NCI-H526 treated with DMSO at 0.1 percent for 48 hours (cell line): ENCODE data around the gene FBH1.
"Not testable (repeated sequence)": the region's sequence is repeated elsewhere in the genome, so short reads cannot be mapped to it uniquely, and the experiment has no call there.

Experiments
- DNase-seq: peaks from one replicate; lab custom pipeline; 2025; lab: John Stamatoyannopoulos, UW

FBH1 gene

GRCh38 chr10:5876181-5876768 lies 13.8 kb upstream of the FBH1 start:
- DNase-seq = no peak

DNA sequence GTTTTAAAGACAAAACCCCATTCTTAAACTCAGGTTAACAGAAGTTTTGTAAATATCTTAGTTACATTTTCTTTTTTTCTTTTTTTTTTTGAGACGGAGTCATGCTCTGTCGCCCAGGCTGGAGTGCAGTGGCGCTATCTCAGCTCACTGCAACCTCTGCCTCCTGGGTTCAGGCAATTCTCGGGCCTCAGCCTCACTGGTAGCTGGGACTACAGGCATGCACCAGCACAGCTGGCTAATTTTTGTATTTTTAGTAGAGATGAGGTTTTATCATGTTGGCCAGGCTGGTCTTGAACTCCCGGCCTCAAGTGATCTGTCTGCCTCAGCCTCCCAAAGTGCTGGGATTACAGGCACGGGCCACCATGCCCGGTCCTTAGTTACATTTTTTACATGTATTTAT lies 13.0 kb upstream of the FBH1 start:
- DNase-seq = not testable (repeated sequence)

DNA sequence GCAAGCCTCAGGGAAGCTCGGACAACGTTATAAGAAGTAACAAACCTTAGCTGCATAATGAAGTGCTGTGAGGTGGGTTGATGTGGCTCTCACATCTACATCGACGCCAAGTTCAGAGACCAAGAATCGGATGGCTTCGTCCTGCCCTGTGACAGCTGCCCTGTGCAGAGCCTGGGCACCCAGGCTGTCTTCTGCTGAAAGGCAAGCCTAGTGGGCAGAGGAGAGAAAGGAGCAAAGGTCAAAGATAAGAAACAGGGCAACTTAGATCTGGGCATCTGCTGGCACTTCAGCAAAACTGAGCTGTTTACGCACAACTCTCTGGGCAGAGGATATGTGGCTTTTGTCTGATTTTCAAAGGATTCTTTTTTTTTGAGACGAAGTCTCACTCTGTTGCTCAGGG lies 7.1 kb upstream of the FBH1 start:
- DNase-seq = no peak

DNA sequence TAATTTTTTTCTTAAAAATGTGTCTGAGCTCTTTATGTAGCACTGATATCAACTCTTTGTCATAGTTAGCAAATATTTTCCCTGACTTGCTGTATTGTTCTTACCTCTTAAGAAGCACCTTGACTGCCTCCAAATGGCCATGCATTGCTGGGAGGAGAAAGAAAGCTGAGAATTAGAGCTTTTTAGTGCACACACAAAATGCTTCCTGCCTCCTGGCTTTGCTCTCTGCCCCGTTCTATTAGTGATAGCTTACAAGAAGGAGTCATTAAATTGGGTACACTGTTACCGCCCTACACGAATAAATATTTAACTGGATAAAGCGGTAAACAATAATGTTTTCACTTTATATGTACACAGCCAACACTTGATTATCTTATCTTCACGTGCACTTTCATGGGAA lies 4.4 kb upstream of the FBH1 start:
- no peak for DNase-seq

DNA sequence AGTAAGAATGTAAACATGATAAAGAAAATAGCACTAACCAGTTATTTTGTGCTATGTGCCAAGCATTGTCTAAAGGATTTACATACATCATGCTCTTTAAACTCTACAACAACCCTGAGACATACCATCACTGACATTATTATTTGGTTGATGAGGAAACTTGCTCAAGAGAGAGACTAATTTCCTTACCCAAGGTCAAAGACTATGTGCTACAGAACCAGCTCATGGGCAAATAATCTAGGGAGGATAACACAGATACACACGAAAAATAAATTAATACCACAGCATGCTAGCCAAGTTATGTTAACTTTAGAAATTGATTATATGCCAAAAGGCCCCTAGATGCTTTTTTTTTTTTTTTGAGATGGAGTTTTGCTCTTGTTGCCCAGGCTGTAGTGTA lies 3.0 kb upstream of the FBH1 start:
- no peak for DNase-seq

DNA sequence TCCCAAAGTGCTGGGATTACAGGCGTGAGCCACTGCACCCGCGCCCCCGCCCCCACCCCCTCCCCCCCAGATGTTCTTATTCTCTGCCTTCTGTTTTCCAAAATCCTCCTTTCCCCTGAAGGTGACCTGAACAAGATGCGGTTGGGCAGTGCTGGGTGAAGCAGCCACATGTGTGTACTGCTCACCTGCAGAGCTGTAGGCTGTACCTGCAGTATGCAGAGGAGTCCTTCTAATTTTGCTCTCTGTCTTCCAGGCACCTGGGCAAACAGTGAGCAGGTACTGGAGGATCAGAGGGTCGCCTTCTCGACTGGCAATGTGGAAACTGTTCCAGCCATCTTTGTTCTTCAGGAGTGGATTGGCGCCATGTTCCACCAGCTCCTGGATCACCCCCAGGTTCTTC lies 2.4 kb upstream of the FBH1 start:
- no peak for DNase-seq

GRCh38 chr10:5888351-5888750 lies 1.7 kb upstream of the FBH1 start:
- peak; percentile 1 for DNase-seq

GRCh38 chr10:5888843-5889623 lies 1.0 kb upstream of the FBH1 start:
- DNase-seq = peak; percentile 0

GRCh38 chr10:5890452-5890915 lies 441 bp downstream of the FBH1 start:
- DNase-seq = no peak

DNA sequence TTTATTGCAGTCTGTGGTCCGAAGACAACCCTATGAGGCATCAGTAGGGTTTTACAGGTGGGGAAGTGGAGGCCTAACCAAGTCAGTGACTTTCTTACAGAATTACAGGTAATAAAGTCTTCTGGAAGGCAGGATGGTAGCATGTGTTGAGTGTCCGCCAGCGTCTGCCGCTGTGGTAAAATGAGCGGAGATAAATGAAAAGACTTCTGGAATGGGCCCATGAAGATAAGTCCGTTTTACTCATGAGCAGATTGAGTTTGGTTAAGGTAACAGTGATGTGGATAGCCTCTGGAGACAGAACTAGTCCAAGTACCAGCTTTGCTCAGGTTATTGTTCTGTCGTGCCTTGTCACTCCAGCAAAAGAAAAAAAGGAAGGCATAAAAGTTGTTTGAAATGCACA lies 966 bp downstream of the FBH1 start:
- no peak for DNase-seq

DNA sequence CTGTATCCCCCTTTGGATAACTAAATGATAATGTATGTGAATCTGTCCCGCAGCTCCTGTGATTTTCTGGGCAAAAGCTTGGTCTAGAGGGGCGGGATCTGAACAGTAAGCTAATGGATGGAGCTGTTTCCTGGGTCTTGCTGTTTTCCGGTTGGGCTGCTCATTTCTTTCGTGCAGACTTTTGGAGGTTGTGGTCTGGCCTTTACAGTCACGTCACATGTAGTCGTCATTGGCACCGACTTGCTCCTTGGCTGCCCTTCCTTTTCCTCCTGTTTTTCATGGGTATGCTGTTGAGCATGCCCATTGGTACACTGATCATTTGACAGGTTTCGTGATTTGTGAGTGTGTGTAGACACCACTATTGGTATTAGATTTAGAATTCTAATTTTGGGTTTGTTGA lies 2.0 kb downstream of the FBH1 start:
- DNase-seq = no peak

DNA sequence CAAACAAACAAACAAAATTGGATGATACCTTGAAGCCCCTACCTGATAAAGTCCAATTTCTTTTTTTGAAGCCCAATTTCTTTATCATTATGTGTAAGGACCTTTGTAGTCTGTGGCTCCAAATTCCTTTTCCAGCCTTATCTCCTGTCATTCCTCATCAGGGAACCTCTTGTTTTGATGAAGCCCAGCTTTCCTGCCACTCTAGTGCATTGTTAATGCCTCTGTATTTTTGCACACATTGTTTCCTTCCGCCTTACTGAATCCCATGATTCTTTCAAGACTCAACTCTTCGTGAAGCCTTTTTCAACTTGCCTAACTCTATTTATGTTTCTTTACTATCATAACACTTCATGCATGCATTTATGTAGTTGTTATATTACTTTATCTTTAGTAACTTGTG lies 3.3 kb downstream of the FBH1 start:
- DNase-seq = no peak

DNA sequence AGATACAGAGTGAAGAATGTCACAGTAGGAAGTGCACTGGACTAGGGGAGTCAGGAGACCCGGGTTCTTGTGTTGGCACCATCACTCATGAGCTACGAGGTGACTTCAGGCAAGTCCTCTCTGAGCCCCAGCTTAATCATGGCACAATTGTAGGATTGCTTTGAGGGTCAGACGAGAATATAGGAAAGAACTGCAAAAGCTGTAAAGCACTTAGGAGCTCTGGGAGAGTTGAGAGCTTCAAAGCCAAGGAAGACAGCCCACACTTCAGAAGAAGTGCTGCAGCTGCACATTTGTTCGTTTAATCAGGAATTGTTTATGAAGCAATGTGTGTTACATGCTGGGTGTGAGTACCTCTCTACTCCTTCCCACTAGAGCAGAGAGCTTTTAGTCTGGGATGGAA lies 4.4 kb downstream of the FBH1 start:
- no peak for DNase-seq

DNA sequence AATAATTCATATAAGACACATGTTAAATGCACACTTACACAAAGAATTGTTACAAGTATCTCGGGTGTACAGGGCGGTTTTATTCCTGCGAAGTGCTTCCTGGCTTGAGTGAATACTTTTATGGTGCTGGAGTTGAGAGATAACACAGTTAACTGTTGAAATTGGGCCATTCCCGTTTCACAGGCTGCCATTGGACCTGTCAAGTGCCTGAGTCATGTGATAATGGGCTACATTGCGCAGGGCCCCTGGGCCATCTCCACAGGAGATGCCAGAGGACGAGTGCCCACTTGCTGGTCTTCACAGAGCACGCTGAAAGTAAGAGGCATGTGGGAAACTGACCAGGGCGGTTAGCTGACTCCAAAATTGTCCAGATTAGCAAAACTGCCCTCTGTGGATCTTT lies 4.8 kb downstream of the FBH1 start:
- no peak for DNase-seq

DNA sequence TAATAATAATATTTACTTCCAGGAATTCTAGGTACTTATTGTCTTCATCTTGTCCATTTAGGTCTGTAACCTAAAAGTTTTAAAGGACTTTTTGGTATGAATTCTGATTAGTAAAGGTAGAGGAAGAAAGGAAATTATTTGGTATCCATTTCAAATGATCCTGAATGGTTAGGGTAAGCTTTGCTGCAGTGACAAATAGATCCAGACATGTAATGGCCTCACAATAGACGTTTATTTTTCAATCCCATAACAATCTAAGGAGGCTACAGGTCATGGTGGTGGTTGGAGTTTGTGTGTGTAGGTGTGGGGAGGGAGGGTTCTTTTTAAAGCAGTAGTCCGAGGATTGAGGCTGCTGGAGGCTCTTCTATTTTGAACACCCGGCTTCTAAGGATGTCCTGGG lies 5.3 kb downstream of the FBH1 start:
- no peak for DNase-seq

- no peak for DNase-seq
These were observed 5.8 kb downstream of the FBH1 start for GRCh38 chr10:5895804-5896203.

- no peak for DNase-seq
These were observed 6.4 kb downstream of the FBH1 start for GRCh38 chr10:5896208-5897052.

DNA sequence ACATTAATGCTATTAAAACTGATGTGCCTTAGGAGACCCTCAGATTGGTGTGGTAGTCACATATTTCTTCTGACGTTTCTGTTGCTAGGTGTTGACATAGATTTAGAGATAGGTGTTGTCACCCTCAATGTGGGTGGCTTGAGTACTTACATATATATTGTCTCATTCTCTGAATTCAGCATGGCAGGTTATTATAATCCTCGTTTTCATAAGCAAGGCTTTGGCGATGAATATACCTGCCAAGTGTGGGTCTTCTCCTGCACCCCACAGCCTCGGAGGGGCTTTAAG lies 7.0 kb downstream of the FBH1 start:
- DNase-seq = no peak

GRCh38 chr10:5897504-5897903 lies 7.5 kb downstream of the FBH1 start:
- no peak for DNase-seq

DNA sequence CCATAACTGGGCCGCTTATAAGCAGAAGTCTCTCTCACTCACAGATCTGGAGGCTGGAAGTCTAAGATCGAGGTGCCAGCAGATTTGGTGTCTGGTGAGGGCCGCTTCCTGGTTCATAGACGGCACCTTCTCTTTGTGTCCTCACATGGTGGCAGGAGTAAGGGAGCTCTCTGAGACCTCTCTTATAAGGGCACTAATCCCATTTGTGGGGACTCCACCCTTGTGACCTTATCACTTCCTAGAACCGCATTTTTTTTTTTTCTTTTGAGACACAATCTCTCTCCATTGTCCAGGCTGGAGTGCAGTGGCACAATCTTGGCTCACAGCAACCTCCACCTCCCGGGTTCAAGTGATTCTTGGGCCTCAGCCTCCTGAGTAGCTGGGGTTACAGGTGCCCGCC lies 8.1 kb downstream of the FBH1 start:
- DNase-seq = no peak

GRCh38 chr10:5900247-5900646 lies 10.2 kb downstream of the FBH1 start:
- no peak for DNase-seq

DNA sequence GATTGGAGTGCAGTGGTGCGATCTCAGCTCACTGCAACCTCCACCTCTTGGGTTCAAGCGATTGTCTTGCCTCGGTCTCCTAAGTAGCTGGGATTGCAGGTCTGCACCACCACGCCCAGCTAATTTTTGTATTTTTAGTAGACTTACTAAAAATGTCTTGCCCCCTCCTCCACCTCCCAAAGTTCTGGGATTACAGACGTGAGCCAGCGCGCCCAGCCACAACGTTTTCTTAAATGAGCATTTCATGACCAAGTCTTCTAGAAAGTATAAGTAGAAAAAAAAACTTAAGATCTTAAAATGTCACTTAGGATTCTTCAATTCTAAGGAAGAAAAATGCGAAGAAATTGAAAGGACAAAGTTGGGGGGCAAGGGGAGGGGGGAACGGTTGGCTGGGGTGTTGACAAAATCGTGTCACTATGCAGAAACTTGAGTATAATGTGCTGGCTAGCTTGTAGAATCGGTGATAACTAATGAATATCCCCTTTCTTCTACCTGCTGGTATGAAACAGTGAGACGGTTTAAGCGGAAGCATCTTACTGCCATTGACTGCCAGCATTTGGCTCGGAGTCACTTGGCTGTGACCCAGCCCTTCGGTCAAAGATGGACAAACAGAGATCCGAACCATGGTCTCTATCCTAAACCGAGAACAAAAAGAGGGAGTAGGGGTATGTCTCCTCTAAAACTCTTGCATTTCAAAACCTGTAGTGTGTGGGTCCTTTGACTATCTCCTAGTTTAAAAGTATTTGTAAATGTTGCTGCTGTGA lies 12.7 kb downstream of the FBH1 start:
- DNase-seq = no peak

- no peak for DNase-seq
These were observed 13.5 kb downstream of the FBH1 start for GRCh38 chr10:5903563-5903962.
